Measurements from ENCODE around the gene TMEM132D. TPM values are rescaled to one million over a fixed set of nuclear protein-coding genes. Genes with fewer than 3 reads are reported as not detected.

The TMEM132D gene
- total and polyA plus RNA-seq, 2 of the 8 experiments (the other 6 are each of a cell fraction or from before 2014, with no cell fraction given) = 3.5 to 10.1 TPM

DNA sequence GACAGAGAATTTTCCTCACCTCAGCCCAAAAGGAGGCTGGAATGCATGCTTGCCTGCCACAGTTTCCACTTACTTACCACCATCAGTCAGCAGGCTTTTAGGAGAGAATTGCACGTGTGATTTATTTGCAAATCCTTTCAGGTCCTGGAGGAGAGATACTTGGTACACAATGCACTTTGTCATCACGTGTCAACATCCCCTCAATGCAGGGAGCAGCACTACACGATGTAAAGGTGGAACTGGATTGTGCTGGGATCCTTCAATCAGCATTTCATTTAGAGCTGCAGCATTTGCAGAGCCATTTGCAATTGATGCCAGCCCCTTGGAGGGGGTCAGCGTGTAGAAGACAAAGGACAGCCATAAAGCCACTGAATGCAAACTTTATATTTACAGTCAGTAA lies 832.5 kb downstream of the TMEM132D start:
- H2BK20ac ChIP-seq (ENCODE audit: low read length) = no peak overlapping the region
- 76% methylated on average over 4 of the region's 4 CpGs; no CpG with 5 or more reads in 1 of the 2 experiments for WGBS, 2 experiments (ENCODE audit: extremely low coverage in 1 of 2, insufficient coverage in 1 of 2, insufficient read length in 1 of 2, insufficient replicate concordance in 2 of 2, low coverage in 1 of 2, low lambda C conversion rate in 2 of 2, missing lambda C conversion rate in 1 of 2)
- H2BK12ac ChIP-seq (ENCODE audit: low read depth, low read length) = no peak overlapping the region
- peaks cover 0 to 3% (median 2%) of the 10 kb centered on the region in 4 experiments; a peak in 2 of 7 replicates for H3K4me1 ChIP-seq (replicated peaks in 1 of 4; ENCODE audit: control insufficient read depth in 3 of 4, insufficient read depth in 4 of 4, low read length in 3 of 4)
- FAIRE-seq (no peak), DNase-seq (ENCODE audit: low read depth in 1 of 2, low spot score in 2 of 2) (no peak)
- no peaks in the 10 kb centered on the region; a peak in 1 of 7 replicates for H3K27me3 ChIP-seq (replicated peaks in 1 of 4; ENCODE audit: control insufficient read depth in 3 of 4, extremely low read depth in 1 of 4, insufficient read depth in 3 of 4, low read length in 3 of 4)
- ChIA-PET POLR2A (ENCODE audit: partially characterized antibody) (no interaction called here), CTCF (ENCODE audit: partially characterized antibody) (interaction anchor here (0.6 to 3.6 kb wide), 9 partner anchors 13 to 117 kb away, joined by 3 to 31 read pairs (median 8); no protein-coding TSS in a partner anchor)
- H3K18ac ChIP-seq (ENCODE audit: extremely low read depth, low read length) = no peak overlapping the region
- H3K79me1 ChIP-seq (ENCODE audit: low read depth, low read length) = no peaks in the 10 kb centered on the region
- no peak overlapping the region for H3K27ac ChIP-seq (ENCODE audit: low read depth, low read length)
- H2BK5ac ChIP-seq (ENCODE audit: low read depth, low read length) = no peak overlapping the region
- no peaks in the 10 kb centered on the region for H3K36me3 ChIP-seq (ENCODE audit: control insufficient read depth in 2 of 4, insufficient read depth in 4 of 4, low read length in 3 of 4)
- no peak overlapping the region for H3K4ac ChIP-seq (replicated peaks; ENCODE audit: insufficient read length, low read depth, low read length)
- H4K5ac ChIP-seq (ENCODE audit: insufficient read length, low read depth, low read length) = no peak overlapping the region
- no peak overlapping the region for H3K23ac ChIP-seq (ENCODE audit: insufficient read length)
- H2BK120ac ChIP-seq (replicated peaks; ENCODE audit: low read depth, low read length) = no peak overlapping the region
- no peak overlapping the region for H2AK5ac ChIP-seq (ENCODE audit: low read depth, low read length)
- no peak overlapping the region for H3K9ac ChIP-seq (replicated peaks in 1 of 4; ENCODE audit: extremely low read depth in 1 of 4, low read depth in 3 of 4, low read length in 3 of 4)
- no peaks in the 10 kb centered on the region for H3K79me2 ChIP-seq (ENCODE audit: control insufficient read depth in 1 of 2, insufficient read depth in 2 of 2, low read length in 2 of 2)
- no peak overlapping the region for H4K91ac ChIP-seq (replicated peaks; ENCODE audit: insufficient read length, low read length)
- no peak overlapping the region for H2AFZ ChIP-seq (ENCODE audit: low read length)
- H3K4me3 ChIP-seq (ENCODE audit: extremely low read depth in 1 of 4, insufficient read depth in 2 of 4, low read depth in 3 of 4, low read length in 4 of 4) = no peak overlapping the region
- no peak overlapping the region for H3K56ac ChIP-seq (replicated peaks; ENCODE audit: insufficient read length, low read depth, low read length)
- no peaks in the 10 kb centered on the region for H4K20me1 ChIP-seq (replicated peaks in 1 of 2; ENCODE audit: control insufficient read depth in 1 of 2, insufficient read depth in 2 of 2, low read length in 2 of 2)
- H3K14ac ChIP-seq (ENCODE audit: insufficient read length) = no peak overlapping the region
- H2BK15ac ChIP-seq (ENCODE audit: low read length) = no peak overlapping the region
- no peaks in the 10 kb centered on the region for H3K23me2 ChIP-seq (ENCODE audit: low read depth, low read length)
- no peak overlapping the region for H4K8ac ChIP-seq (ENCODE audit: extremely low read depth, insufficient read depth, low read length)
- no peaks in the 10 kb centered on the region for H3K9me3 ChIP-seq (ENCODE audit: insufficient read depth in 2 of 2, low read depth in 1 of 2, low read length in 1 of 2)
- H3K4me2 ChIP-seq (ENCODE audit: insufficient read depth in 1 of 2, low read depth in 2 of 2, low read length in 2 of 2) = no peak overlapping the region
- TF ChIP-seq EGR1 (IDR thresholded peaks at IDR 0.05; ENCODE audit: borderline replicate concordance, low read depth, low read length) (no peak), HDAC6 (IDR thresholded peaks at IDR 0.05; ENCODE audit: low read depth, low read length) (no peak), SP4 (IDR thresholded peaks at IDR 0.05; ENCODE audit: low read length) (no peak), KDM5A (IDR thresholded peaks at IDR 0.05; ENCODE audit: low read length) (no peak), SUZ12 (IDR thresholded peaks at IDR 0.05; ENCODE audit: low read length) (no peak), TEAD4 (IDR thresholded peaks at IDR 0.05; ENCODE audit: low read depth, low read length) (no peak), NANOG (IDR thresholded peaks at IDR 0.05; ENCODE audit: insufficient read depth, low read depth, low read length, poor library complexity, severe bottlenecking) (no peak), MAFK (IDR thresholded peaks at IDR 0.05; ENCODE audit: low read depth, low read length) (no peak), RBBP5 (IDR thresholded peaks at IDR 0.05; ENCODE audit: borderline replicate concordance, low read depth, low read length) (no peak), JUND (IDR thresholded peaks at IDR 0.05; ENCODE audit: low read length) (no peak), SIRT6 (IDR thresholded peaks at IDR 0.05; ENCODE audit: low read length) (no peak), NRF1 (IDR thresholded peaks at IDR 0.05; ENCODE audit: low read depth, low read length) (no peak)
- TF ChIP-seq, protein P1, sequence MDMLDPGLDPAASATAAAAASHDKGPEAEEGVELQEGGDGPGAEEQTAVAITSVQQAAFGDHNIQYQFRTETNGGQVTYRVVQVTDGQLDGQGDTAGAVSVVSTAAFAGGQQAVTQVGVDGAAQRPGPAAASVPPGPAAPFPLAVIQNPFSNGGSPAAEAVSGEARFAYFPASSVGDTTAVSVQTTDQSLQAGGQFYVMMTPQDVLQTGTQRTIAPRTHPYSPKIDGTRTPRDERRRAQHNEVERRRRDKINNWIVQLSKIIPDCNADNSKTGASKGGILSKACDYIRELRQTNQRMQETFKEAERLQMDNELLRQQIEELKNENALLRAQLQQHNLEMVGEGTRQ (IDR thresholded peaks at IDR 0.05; ENCODE audit: low read length) = no peak
- TF ChIP-seq, protein P2, sequence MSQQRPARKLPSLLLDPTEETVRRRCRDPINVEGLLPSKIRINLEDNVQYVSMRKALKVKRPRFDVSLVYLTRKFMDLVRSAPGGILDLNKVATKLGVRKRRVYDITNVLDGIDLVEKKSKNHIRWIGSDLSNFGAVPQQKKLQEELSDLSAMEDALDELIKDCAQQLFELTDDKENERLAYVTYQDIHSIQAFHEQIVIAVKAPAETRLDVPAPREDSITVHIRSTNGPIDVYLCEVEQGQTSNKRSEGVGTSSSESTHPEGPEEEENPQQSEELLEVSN (IDR thresholded peaks at IDR 0.05) = no peak

All from H1 (cell line).